ENCODE measurements around the gene TTC9B. TPM values are rescaled to one million over a fixed set of nuclear protein-coding genes. Genes with fewer than 3 reads are reported as not detected.
"Not testable (repeated sequence)": the region's sequence is repeated elsewhere in the genome, so short reads cannot be mapped to it uniquely, and the experiment has no call there.

TTC9B gene
- total and polyA plus RNA-seq, 9 donors: 0.08 to 0.13 (median 0.12) TPM; not detected in 3

DNA sequence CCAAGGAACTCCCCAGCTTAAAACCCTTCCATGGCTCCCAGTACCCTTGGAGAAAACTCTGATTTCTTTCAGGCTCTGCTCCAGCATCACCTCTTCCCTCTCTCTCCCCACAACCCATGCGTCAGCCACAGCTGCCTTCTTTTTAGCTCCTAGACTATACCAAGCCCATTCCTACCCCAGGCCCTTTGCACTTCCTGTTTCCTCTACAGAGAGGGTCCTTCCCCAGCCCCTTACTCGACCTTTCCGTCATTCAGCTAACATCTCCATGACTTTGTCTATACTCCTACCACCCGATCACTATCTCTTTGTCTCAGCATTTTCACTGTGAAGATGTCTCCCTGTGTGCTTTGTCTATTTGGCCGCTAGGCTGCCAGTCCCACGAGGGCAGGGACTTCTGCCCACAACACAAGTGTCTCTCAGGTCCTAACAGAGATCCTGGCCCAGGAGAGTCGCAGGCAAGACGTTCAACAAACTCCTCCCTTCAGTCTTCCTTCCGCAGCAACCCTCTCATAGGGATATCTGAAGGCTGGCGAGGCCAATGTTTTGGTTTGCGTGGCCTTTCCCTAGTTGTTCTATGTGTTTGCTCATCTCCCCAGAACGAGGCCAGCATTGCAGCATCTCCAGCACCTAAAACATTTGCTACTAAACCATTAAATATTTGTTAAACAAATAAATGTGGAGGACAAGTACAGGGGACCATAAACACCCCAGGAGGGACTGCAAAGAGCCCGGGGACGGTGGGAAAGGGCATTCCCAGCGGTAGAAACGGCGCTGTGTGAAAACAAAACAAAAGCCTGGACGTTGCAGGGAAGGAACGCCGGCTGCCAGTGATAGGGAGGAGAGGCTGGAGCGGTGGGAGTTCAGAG is 7.5 kb upstream of the TTC9B start:
- peaks cover 15% of the 10 kb centered on the region for H3K4me1 ChIP-seq (ENCODE audit: control insufficient read depth, insufficient read depth, low read length)
- 29% methylated on average over 15 of the region's 21 CpGs for WGBS (ENCODE audit: insufficient coverage)
- H3K9me3 ChIP-seq (replicated peaks; ENCODE audit: control insufficient read depth, low read depth, low read length): no peaks in the 10 kb centered on the region
- no peak overlapping the region for H3K4me3 ChIP-seq (ENCODE audit: low read length)
- peak; percentile 45 for DNase-seq
- peaks cover 53% of the 10 kb centered on the region for H3K27me3 ChIP-seq (ENCODE audit: control insufficient read depth, insufficient read depth, low read length)
- H3K36me3 ChIP-seq (ENCODE audit: control insufficient read depth, insufficient read depth, low read length): no peaks in the 10 kb centered on the region
- no peak overlapping the region for H3K27ac ChIP-seq (ENCODE audit: low read length)

DNA sequence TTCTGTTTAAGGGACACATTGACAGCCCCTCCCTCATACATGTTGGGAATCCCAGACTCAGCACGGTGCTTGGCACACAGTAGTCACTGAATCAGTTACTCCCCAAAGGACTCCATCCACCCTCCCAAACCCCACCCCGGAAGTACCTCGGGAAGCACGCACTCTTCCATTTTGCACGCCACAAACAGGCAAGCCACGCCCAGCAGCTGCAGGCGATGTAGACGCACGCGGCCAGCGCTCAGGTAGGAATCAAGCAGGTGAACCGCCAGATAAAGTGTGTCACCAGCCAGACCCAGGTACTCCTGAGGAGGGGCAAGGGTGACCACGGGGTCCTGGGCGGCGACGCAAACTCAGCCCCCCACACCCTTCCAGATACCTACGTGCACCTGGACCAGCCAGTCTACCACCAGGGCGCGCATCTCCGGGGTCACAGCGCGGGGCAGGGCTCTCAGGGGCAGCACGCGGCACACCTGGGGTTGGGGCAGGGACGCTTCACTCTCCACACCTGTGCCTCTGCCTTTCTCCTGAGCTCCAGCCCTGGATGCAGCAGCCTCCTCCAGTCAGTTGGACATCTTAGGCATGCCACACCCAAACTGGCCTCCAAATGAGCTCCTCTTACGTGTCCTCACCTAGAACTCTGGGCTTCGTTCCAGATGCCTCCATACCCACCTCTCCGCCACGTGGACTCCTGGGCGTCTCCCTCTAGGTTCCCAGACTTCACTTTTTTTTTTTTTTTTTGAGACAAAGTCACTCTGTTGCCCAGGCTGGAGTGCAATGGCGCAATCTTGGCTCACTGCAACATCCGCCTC is 6.4 kb upstream of the TTC9B start:
- no peak overlapping the region for H3K4me3 ChIP-seq (ENCODE audit: low read length)
- H3K27ac ChIP-seq (ENCODE audit: low read length): no peak overlapping the region
- no peaks in the 10 kb centered on the region for H3K9me3 ChIP-seq (replicated peaks; ENCODE audit: control insufficient read depth, low read depth, low read length)
- no peaks in the 10 kb centered on the region for H3K36me3 ChIP-seq (ENCODE audit: control insufficient read depth, insufficient read depth, low read length)
- DNase-seq: no peak
- peaks cover 63% of the 10 kb centered on the region for H3K27me3 ChIP-seq (ENCODE audit: control insufficient read depth, insufficient read depth, low read length)
- peaks cover 15% of the 10 kb centered on the region for H3K4me1 ChIP-seq (ENCODE audit: control insufficient read depth, insufficient read depth, low read length)
- 83% methylated on average over 32 of the region's 32 CpGs for WGBS (ENCODE audit: insufficient coverage)

DNA sequence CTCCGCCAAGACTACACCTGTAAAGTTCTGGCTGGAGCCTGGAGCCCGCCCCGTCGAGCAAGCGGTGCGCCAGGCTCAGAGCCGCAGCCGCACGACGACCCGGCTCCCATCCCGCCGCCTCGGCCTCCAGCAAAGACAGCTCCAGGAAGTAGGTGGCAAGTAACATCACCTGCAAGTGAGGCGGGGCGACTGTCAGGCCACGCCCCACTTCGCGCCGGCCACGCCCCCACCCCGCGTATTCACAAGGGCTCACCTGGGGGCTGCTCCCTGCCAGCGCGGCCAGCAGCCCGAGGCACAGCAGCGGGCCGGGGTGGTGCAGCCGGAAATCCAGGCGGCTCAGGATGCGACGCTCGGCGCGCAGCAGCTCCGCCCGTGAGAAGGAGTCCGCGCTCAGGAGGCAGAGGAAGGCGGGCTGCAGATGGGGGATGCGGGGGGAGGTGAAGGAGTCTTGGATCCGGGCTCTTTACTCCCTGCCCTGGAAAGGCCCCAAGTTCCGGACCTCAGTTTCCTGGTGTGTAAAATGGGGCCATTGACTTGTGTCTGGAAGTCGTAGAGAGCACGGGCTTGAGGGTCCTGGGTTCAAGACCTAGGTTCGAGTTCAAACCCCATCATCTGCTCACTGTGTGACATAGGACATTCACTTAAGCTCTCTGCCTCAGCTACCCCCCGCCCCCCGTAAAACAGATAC is 5.1 kb upstream of the TTC9B start:
- Histone ChIP-seq H3K4me3 (ENCODE audit: low read length) (no peak overlapping the region), H3K4me1 (ENCODE audit: control insufficient read depth, insufficient read depth, low read length) (peaks cover 15% of the 10 kb centered on the region), H3K36me3 (ENCODE audit: control insufficient read depth, insufficient read depth, low read length) (no peaks in the 10 kb centered on the region), H3K9me3 (replicated peaks; ENCODE audit: control insufficient read depth, low read depth, low read length) (no peaks in the 10 kb centered on the region), H3K27me3 (ENCODE audit: control insufficient read depth, insufficient read depth, low read length) (peaks cover 73% of the 10 kb centered on the region), H3K27ac (ENCODE audit: low read length) (no peak overlapping the region)
- DNase-seq: no peak
- whole genome bisulfite sequencing (ENCODE audit: insufficient coverage): 15% methylated on average over 42 of the region's 48 CpGs

DNA sequence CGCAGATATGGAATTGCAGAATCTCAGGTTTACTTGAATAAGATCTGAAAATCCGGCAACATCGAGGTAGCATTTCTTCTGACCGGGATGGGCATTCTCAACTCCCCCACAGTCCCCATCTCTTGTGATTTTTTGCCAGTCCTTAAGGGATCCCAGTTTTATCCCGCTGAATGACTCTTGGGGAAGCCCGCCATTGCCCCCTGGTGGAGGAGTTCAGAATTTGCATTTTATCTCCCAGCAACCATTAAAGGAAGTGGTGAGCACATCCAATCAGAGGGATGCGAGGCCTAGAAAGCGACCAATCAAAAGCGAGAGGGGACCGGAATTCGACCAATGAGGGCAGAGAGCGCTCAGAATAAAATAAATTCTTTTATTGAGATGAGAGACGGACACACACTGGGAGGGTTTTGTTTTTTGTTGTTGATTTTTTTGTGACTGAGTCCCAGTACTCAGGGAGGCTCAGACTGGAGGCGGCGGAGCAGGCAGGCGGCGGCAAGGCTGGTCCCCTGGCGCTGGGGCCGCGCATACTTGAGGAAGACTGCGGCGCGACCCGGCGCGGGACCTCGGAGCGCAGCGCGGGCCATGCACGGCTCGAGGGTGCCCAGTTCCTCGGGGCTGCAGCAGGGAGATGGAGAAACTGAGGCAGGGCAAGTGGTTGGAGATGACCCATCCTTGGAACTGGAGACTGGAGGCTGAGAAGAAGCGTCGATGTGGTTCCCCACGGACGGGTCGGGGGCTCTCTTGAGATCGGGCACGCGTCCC is 3.9 kb upstream of the TTC9B start:
- WGBS (ENCODE audit: insufficient coverage): 55% methylated on average over 35 of the region's 41 CpGs
- H3K27me3 ChIP-seq (ENCODE audit: control insufficient read depth, insufficient read depth, low read length): peaks cover 74% of the 10 kb centered on the region

DNA sequence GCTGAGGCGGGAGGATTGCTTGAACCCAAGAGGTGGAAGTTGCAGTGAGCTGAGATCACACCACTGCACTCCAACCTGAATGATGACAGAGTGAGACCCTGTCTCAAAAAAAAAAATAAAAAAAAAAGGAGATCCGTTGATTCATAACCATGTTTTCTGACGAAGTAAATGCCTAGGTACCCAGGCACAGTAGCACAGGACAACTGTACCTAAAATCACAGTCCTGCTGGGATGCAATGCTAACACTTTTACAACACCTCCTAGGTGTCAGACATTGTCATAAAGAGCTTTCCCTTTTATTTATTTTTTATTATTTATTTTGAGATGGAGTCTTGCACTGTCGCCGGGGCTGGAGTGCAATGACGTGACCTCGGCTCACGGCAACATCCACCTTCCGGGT is 2.5 kb upstream of the TTC9B start:
- no peaks in the 10 kb centered on the region for H3K9me3 ChIP-seq (replicated peaks; ENCODE audit: control insufficient read depth, low read depth, low read length)
- DNase-seq: no peak
- no peak overlapping the region for H3K4me3 ChIP-seq (ENCODE audit: low read length)
- no peak overlapping the region for H3K27ac ChIP-seq (ENCODE audit: low read length)
- 100% methylated on average over 1 of the region's 9 CpGs for WGBS (ENCODE audit: insufficient coverage)
- H3K27me3 ChIP-seq (ENCODE audit: control insufficient read depth, insufficient read depth, low read length): peaks cover 74% of the 10 kb centered on the region
- H3K36me3 ChIP-seq (ENCODE audit: control insufficient read depth, insufficient read depth, low read length): no peaks in the 10 kb centered on the region
- H3K4me1 ChIP-seq (ENCODE audit: control insufficient read depth, insufficient read depth, low read length): peaks cover 4% of the 10 kb centered on the region

More for the DNA sequence above, 3.9 kb upstream of the TTC9B start:
- Histone ChIP-seq H3K36me3 (ENCODE audit: control insufficient read depth, insufficient read depth, low read length) (no peaks in the 10 kb centered on the region), H3K4me3 (ENCODE audit: low read length) (no peak overlapping the region), H3K4me1 (ENCODE audit: control insufficient read depth, insufficient read depth, low read length) (peaks cover 15% of the 10 kb centered on the region), H3K9me3 (replicated peaks; ENCODE audit: control insufficient read depth, low read depth, low read length) (no peaks in the 10 kb centered on the region), H3K27ac (ENCODE audit: low read length) (no peak overlapping the region)
- peak; percentile 93 for DNase-seq

DNA sequence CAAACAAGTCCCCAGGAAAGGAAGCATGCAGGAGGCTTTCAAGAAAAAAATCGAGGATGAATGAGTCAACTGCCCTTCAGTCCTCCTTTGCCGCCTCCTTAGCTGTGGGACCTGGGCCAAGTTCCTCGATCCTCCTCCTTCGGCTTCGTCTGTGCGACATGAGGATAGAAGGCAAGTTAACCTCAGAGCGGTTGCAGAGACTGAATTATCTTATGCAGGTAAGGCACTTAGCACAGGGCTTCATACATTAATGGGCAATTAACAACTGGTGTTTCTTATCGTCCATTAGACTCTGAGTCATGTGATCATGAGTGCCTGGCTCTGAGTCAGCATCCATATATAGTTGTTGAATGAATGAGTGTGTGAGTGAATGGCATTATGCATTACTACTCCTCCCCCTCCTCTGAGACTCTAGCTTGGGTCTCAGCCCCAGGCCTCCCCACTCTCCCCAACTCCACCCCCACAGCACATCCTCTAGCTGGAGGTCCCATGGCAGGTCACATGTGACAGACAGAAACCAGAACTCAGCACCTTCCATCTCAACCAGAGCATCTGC is 1.6 kb upstream of the TTC9B start:
- no peaks in the 10 kb centered on the region for H3K36me3 ChIP-seq (ENCODE audit: control insufficient read depth, insufficient read depth, low read length)
- H3K27ac ChIP-seq (ENCODE audit: low read length): no peak overlapping the region
- no peak for DNase-seq
- H3K4me3 ChIP-seq (ENCODE audit: low read length): no peak overlapping the region
- H3K9me3 ChIP-seq (replicated peaks; ENCODE audit: control insufficient read depth, low read depth, low read length): no peaks in the 10 kb centered on the region
- 13% methylated on average over 3 of the region's 8 CpGs for WGBS (ENCODE audit: insufficient coverage)
- H3K27me3 ChIP-seq (ENCODE audit: control insufficient read depth, insufficient read depth, low read length): peaks cover 71% of the 10 kb centered on the region
- no peaks in the 10 kb centered on the region for H3K4me1 ChIP-seq (ENCODE audit: control insufficient read depth, insufficient read depth, low read length)

DNA sequence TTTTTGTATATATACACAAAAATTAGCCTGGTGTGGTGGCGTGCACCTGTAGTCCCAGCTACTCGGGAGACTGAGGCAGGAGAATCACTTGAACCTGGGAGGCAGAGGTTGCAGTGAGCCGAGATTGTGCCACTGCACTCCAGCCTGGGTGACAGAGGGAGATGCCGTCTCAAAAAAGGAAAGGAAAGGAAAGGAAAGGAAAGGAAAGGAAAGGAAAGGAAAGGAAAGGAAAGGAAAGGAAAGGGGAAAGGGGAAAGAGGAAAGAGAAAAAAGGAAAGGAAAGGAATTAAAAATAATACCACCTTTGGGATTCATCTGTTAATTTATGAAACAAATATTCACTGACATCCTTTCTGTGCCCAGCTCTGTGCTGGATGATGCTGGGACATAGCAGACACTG is 845 bp upstream of the TTC9B start:
- not testable (repeated sequence) for H3K9me3 ChIP-seq (replicated peaks; ENCODE audit: control insufficient read depth, low read depth, low read length); DNase-seq; H3K4me1 ChIP-seq (ENCODE audit: control insufficient read depth, insufficient read depth, low read length); H3K36me3 ChIP-seq (ENCODE audit: control insufficient read depth, insufficient read depth, low read length); H3K4me3 ChIP-seq (ENCODE audit: low read length); H3K27ac ChIP-seq (ENCODE audit: low read length)
- H3K27me3 ChIP-seq (ENCODE audit: control insufficient read depth, insufficient read depth, low read length): peaks cover 64% of the 10 kb centered on the region
- WGBS (ENCODE audit: insufficient coverage): 85% methylated on average over 2 of the region's 4 CpGs

DNA sequence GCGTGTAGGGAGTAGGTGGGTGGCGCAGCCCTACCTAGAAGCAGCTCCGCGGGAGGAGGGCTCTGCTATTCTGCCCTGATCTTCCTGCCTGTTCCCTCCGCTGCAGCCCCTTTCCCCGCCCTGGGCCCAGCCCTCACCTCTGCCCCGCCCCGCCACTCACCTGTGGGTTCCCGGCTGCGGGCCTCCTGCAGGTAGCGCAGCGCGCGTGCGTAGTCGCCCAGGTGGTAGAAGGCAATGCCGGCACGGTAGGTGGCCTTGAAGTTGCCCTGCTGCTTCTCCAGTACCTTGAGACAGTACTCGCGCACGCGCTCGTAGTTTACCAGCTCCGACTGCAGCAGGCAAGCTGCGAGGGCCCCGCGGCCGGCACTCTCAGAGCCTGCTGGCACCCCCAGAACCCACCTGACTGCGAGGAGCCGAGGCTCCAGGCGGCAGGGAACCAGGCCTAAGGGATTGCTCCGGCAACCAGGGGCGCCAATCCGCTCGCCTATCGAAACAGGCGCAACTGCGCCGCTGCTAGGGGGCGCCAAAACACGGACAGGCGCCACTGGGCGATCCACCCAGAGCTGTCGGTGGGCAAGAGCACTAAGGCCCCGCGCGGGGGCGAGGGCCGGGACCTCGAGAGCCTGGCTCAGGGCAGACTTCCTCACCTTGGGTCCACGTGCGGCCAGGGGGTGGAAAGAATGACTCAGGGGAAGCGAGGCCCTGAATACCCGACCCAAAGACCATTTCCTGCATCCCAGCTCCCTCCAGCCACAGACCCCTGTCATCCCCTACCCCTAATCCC is 965 bp downstream of the TTC9B start:
- no peak overlapping the region for H3K27ac ChIP-seq (ENCODE audit: low read length)
- H3K9me3 ChIP-seq (replicated peaks; ENCODE audit: control insufficient read depth, low read depth, low read length): no peaks in the 10 kb centered on the region
- DNase-seq: no peak
- no peak overlapping the region for H3K4me3 ChIP-seq (ENCODE audit: low read length)
- peaks cover 49% of the 10 kb centered on the region for H3K27me3 ChIP-seq (ENCODE audit: control insufficient read depth, insufficient read depth, low read length)
- H3K4me1 ChIP-seq (ENCODE audit: control insufficient read depth, insufficient read depth, low read length): no peaks in the 10 kb centered on the region
- WGBS (ENCODE audit: insufficient coverage): 6% methylated on average over 46 of the region's 54 CpGs
- peaks cover 1% of the 10 kb centered on the region for H3K36me3 ChIP-seq (ENCODE audit: control insufficient read depth, insufficient read depth, low read length)

DNA sequence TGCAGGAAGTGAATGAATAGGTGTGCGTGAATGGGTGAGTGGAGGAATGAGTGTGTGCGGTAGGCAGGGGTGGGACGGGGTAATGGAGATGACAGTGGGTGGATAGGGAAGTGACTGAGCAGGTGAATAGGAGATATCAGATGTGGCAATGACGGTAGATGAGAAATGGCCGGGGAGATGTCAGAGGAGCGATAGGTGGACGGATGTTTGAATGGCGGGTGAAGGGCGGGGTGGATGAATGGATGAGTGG is 1.5 kb downstream of the TTC9B start:
- H3K36me3 ChIP-seq (ENCODE audit: control insufficient read depth, insufficient read depth, low read length): peaks cover 4% of the 10 kb centered on the region
- DNase-seq: no peak
- H3K4me3 ChIP-seq (ENCODE audit: low read length): no peak overlapping the region
- no peaks in the 10 kb centered on the region for H3K4me1 ChIP-seq (ENCODE audit: control insufficient read depth, insufficient read depth, low read length)
- 29% methylated on average over 9 of the region's 9 CpGs for WGBS (ENCODE audit: insufficient coverage)
- H3K27ac ChIP-seq (ENCODE audit: low read length): no peak overlapping the region
- H3K9me3 ChIP-seq (replicated peaks; ENCODE audit: control insufficient read depth, low read depth, low read length): no peaks in the 10 kb centered on the region
- H3K27me3 ChIP-seq (ENCODE audit: control insufficient read depth, insufficient read depth, low read length): peaks cover 49% of the 10 kb centered on the region
